HG02763 (cell line): ENCODE measurements around the gene RIOK1.
"Not testable (repeated sequence)": the region's sequence is repeated elsewhere in the genome, so short reads cannot be mapped to it uniquely, and the experiment has no call there.

Experiments used
- ATAC-seq: cut with Tn5 transposase; IDR thresholded peaks from one replicate; pipeline ENCODE4 v1.9.1; 2021; ENCODE audit warnings: mild to moderate bottlenecking, moderate library complexity; ENCODE audit not compliant: unreplicated experiment

RIOK1 gene

DNA sequence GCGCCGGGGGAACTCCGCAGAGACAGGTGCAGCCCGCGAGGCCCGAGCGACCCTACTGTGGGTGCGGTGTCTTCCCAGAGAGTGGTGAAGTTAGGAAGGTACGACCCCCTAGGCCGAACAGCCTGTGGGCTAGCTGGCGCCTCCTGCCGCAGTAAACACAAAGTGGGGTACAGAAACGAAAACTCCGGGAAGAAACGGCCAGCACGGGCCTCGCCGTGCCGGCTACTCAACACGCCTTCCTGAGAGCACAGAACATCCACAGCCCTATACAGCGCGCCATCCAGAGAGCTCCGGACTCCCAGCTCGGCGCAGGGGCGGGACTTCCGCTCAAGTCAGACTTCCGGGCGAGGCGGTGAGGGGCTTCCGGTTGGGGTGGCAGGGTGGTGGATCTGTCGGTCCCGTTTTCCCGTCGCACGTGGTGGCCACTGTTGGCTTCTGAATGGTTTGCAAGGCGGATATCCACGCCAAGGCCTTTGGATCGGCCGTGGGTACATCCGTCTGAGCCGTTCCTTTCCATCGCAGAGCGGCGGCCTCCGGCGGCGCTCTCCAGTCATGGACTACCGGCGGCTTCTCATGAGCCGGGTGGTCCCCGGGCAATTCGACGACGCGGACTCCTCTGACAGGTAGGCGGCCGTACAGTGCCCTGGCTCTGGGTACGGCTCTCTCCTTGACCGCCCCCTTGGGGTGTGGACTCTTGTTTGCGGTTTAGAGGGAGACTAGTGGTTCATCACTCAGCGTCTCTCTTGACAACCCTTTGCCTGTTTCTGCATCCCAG is at the start of gene RIOK1, which contains the start of gene CAGE1:
RIOK1 (plus strand) TSS at position 358 of the 775 bp plus-strand sequence; CDS start at position 553, 195 bp downstream.
CAGE1 (minus strand) TSS at position 292 of the 775 bp plus-strand sequence. CDS start 2,569 bp downstream, outside the sequence.
- peak; percentile 95 for ATAC-seq

DNA sequence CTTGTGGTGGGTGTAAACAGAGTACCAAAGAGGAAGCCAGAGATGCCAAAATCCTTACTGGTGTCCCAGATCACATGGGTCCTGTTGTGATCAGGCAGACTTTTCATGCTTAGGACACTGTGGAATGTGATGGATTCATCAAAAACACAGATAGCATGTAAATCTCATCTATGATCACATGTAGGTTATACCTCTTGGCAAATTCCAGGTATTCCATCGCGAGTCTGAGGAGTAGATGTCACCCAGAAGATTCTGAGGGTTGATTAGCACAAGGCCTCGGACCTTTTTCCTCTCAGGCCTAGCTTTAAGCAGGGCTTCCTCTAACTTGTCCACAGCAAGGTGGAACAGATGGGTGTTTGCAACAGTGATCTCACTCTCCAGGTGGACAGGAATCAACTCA is 48.3 kb upstream of the RIOK1 start:
- no peak for ATAC-seq

DNA sequence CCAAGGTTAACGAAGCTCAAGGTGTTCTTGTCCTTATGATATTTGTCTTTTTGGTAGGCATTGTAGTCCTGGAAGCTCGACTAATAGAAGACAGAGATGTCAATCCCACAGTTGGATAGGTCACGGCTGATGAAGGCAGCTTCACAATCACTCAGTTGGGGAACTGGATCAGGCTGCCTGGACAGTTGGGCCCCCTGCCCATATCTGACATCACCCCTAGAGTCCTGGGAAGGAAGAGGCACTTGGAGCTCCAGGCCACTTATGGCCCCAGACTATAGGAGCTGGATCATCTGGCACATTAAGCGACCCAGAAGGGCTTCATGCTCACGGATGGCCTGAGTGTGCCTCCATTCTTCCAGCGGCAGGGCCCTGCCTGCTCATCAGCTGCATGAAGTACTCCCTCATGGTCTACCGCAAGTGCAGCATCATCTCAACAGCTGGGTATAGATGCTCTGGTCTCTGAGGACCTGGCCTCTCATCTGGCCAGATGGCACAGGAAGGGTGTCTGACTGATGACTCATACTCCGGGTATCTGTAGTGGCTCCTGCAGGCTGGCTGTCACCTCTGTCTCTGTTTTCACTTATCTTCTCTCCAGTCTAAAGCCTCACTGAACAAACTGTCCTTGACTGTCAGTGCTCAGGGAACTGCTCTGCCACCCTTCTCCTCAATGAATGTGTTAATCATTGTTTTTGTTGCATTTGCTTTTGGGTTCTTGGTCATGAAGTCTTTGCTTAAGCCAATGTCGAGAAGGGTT is 47.4 kb upstream of the RIOK1 start:
- ATAC-seq = no peak

DNA sequence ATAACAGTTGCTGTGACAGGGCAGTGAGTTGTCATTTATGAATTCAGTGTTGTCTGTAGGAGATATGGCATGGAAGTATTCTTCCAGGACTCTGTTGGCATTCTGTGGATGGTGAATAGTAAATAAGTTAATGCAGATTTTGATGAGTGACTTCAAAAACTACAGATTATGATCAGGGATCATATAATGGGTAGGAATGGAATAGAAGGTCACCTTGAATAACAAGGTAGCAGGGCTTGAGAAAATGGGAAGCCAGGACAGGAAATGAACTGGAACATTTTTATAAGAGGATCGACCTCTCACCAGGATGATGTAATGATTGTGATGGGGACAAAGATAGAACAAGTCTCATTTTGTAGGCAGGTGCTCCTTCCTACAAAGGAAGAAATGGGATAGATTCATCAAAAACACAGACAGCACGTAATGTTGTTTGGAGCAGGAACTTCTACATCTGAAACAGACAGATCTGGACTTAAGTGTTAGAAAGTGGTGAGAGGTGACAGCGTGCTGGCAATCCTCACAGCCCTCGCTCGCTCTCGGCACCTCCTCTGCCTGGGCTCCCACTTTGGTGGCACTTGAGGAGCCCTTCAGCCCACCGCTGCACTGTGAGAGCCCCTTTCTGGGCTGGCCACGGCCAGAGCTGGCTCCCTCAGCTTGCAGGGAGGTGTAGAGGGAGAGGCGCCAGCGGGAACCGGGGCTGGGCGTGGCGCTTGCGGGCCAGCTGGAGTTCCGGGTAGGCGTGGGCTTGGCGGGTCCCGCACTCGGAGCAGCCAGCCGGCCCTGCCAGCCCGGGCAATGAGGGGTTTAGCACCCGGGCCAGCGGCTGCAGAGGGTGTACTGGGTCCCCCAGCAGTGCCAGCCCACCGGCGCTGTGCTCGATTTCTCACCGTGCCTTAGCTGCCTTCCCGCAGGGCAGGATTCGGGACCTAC is 45.8 kb upstream of the RIOK1 start:
- no peak for ATAC-seq

DNA sequence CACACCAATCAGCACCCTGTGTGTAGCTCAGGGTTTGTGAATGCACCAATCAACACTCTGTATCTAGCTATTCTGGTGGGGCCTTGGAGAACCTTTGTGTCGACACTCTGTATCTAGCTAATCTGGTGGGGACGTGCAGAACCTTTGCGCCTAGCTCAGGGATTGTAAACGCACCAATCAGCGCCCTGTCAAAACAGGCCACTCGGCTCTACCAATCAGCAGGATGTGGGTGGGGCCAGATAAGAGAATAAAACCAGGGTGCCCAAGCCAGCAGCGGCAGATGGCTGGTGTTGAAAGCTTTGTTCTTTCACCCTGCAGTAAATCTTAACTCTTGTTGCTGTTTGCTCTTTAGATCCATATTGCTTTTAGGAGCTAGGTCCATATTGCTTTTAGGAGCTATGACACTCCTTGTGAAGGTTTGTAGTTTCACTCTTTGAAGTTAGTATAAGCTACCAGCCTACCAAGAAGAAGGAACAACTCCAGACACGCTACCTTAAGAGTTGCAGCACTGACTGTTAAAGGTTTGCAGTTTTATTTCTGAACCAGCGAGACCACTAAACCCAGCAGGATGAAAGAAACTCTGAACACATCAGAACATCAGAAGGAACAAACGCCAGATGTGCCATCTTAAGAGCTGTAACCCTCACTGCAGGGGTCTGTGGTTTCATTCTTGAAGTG is 44.7 kb upstream of the RIOK1 start:
- not testable (repeated sequence) for ATAC-seq

DNA sequence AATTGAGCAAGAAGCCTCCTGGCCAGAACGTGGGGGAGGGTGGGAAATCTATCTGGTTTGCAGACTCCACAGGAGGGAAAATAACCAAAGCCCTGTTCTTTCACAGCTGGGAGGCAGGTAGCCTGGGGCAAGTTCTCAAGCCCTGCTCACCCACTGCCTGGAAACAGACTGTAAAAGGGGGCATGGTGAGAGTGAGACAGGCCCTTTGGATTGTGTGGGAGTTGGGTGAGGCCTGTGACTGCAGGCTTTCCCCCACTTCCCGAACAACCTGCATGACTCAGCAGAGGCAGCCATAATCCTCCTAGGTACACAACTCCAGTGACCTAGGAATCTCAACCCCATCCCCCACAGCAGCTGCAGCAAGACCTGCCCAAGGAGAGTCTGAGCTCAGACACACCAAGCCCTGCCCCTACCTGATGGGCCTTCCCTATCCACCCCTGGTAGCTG is 42.0 kb upstream of the RIOK1 start:
- ATAC-seq = not testable (repeated sequence)

DNA sequence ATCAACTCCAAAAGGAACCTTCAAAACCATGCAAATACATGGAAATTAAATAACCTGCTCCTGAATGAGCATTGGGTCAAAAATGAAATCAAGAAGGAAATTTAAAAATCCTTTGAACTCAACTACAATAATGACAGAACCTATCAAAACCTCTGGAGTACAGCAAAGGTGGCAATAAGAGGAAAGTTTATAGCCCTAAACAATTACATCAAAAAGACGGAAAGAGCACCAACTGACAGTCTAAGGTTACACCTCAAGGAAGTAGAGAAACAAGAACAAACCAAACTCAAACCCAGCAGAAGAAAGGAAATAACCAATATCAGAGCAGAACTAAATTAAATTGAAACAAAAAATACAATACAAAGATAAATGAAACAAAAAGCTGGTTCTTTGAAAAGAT is 39.0 kb upstream of the RIOK1 start:
- not testable (repeated sequence) for ATAC-seq

DNA sequence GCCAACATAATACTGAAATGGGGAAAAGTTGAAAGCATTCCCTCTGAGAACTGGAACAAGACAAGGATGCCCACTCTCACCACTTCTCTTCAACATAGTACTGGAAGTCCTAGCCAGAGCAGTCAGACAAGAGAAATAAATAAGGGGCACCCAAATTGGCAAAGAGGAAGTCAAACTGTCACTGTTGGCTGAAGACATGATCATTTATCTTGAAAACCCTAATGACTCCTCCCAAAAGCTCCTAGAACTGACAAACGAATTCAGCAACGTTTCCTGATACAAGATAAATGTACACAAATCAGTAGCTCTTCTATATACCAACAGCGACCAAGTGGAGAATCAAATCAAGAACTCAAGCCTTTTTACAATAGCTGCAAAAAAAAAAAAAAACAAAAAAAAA is 37.7 kb upstream of the RIOK1 start:
- ATAC-seq = not testable (repeated sequence)

DNA sequence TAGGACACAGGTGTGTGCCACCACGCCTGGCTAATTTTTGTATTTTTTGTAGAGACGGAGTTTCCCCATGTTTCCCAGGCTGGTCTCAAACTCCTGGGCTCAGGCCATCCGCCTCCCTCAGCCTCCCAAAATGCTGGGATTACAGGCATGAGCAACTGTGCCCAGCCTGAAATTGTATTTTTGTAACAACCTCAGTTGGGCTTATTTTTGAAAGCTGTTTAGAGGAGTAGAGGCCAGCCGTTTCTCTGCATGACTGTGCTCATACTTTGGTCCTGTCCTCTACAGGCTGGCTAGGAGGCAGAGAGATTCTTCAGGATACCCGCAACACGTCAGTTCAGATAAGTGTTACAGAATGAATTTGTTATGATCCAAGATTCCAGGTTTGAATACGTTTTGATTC is 22.2 kb upstream of the RIOK1 start:
- ATAC-seq = no peak

DNA sequence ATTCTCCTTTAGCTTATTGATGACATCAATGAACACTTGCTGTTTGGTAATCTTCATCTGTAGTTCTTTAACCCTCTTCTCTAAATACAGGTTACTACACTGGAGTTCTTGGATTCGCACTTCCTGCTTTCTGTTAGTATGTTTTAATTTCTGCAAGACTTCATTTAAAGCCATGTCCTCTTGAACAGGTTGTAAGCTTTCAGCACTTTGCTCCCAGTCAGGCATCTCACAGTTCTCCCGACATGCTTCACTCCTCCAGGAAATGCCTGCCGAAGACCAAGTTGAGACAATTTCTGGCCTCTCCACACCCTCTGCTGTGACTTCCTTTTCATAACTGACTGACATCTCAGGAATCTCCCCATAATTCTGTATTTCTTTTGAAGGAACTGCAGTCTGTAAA is 15.9 kb upstream of the RIOK1 start:
- ATAC-seq = no peak

DNA sequence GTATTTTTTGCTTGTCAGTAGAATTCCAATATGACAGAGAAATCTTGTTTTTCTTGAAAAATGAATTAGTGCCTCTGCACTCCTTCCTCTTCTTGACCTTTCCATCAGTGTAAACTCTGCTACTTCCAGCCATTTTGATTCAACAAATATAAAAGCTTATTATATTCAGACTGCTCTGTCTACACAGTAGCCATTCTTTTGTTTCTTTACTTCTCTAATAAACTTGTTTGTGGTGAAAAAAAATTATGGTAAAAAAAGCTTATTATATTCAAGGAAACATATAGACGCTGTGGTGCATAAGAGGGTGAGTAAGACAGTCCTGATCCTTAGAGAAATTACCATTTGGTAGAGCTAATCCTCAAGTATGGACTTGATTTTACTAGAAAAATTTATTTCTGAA is 11.6 kb upstream of the RIOK1 start:
- ATAC-seq = no peak

DNA sequence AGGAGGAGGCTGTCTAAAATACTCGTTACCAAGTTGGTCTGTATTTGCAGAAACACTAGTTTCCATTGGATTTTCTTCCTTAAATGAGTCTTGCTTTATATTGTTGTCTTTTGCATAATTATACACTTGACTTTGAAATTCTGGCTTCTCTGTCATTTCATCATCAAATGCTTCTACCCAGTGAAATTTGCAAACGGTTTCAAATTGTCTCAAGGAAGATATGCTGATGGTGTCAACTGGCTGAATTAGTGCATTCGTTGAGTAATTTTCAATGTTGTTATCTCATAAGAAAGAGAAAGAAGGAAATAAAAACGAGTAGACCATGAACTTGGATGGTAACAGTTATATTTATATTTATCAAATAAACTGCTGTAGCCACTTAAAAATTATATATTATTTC is 10.9 kb upstream of the RIOK1 start:
- ATAC-seq = no peak

DNA sequence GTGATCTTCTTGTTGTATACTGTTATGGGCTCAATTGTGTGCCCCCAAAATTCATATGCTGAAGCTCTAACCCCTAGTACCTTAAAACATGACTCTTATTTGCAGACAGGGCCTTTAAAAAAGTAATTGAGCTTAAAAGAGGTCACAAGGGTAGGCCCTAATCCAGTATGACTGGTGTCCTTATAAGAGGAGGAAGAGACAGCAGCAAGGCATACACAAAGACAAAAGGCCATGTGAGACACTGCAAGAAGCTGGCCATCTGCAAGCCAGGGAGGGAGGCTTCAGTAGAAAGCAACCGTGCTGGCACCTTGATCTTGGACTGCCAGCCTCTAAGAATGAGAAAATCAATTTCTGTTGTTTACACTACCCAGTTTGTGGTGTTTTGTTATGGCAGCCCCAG is 8.5 kb upstream of the RIOK1 start:
- no peak for ATAC-seq

DNA sequence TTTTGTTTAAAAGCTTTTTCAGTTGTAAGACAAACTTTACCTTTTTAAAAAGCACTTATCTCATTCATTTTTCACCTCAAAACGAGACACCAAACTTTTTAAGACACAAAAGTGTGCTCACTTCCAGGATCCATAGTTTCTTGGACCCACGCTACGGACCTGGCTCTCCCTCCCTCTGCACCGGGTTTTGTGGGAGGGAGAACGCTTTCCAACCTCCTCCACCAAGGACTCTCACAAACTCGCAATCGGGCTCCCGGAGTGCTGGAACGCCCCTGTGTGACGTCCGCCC is 502 bp upstream of the RIOK1 start:
- ATAC-seq = no peak

DNA sequence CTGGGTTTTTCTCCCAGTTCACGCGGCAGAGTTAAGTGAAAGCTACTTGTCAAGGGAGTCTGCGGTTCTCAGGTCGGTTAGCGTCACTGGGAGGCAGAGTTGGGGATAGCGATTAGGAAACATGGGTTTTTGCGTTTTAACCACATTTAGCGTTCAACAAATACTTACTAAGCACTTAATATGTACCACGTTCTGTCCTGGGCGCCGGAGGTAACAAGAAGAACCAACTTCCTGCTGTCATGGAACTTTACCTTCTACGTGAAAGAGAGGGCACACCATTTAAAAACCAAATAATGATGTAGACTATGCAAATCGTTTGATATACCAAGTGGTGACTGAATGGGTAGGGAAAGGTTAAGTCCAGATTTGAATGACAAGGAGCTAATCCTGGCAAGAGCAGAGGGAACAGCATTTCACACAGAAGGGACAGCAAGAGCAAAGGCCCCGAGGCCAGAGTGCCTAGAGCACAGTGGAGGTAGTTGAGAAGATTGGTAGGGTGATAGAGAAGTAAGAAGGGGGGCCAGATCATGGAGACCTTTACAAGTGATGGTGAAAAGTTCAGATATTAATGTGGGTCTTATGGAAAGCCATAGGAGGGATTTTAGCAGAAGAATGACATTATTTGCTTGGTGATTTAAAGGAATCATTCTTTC is 744 bp downstream of the RIOK1 start:
- peak; percentile 3 for ATAC-seq

DNA sequence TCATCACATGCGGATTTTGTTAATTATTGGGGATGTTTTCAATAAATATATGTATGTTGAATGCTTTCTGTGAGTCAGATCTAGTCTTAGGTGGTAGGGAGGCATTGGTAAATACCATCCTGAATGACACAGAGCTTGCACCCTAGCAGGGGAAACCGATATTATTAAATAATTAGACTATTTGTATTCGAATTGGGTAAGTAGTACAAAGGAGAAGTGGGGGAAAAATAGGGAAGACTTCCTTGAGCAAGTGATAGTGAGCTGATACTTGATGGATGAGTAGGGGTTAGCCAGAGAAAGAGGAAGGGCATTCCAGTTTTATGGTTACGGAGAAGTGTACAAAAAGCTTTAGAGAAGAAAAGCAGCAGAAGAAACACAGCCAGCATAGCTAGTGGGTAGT is 1.5 kb downstream of the RIOK1 start:
- ATAC-seq = no peak

DNA sequence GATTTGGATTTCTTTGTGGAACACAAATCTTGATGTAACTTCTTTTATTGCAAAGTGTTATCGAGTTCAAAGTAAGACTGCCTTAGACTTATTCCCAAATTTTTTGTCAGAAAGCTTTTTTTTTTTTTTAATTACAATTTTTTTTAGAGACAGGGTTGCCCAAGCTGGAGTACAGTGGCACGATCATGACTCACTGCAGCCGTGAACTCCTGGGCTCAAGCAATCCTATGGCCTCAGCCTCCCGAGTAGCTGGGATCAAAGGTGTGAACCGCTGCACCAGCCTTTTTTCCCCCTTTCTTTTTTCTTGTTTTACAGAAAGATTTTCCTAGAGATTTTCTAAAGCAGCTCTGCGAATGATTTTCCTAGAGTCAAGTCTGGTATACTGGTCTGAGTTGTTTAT is 2.8 kb downstream of the RIOK1 start:
- ATAC-seq = no peak

DNA sequence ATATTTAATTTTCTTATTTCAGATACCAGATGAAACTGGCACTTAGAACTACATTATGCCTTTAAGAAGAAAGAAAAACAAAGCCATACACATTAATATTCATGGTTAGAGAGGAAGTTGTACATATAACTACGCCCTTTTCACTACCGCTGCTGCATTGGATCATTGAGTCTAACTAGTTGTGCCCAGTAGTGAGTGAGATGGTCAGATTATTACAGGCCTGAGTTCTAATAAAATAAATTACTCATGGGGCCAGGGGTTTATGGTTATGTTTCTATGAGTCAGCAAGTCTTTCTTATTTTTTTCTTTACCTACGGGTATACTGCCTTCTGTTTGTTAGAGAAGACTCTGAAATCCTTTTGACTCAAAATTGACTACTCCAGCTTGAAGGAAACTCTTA is 11.5 kb downstream of the RIOK1 start:
- no peak for ATAC-seq

DNA sequence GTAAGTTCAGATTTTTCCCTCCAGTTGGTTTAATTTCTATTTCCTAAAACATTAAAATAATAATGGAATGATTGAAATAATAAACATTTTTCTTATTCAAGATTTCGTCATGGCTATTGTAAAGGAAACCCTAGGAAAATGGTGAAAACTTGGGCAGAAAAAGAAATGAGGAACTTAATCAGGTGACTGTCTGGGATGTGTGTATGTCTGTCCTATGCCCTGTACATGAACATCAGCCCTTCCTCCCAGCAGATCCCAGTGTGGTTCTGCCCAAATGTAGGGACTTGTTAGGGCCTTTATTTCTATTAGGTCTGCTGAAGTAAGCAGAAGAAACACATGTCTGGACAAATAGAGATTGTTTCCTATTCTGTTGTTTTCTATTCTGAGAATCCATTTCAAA is 13.1 kb downstream of the RIOK1 start:
- ATAC-seq = no peak

DNA sequence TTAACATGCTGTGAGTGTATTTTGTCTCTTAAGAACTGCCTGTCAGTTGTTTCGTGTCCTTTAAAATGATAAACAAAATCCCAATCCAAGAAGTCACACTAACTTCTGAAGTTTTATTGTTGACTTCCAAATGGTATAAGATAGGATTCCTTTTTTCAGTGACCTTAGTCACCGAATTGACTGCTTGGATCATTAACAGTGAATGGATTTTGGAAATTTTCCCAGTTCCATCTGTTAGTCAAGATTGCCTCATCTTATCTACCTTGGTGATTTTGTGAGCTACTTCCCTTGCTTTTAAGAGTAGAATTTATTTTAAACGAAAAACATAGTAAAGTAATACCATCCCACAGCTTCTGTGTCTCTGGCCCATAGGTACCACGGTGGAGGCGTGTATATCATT is 14.9 kb downstream of the RIOK1 start:
- no peak for ATAC-seq
